Caco-2 (cell line): Measurements from ENCODE around the gene NBPF14. TPM values are rescaled to one million over a fixed set of nuclear protein-coding genes. Genes with fewer than 3 reads are reported as not detected.
"Not testable (repeated sequence)": the region's sequence is repeated elsewhere in the genome, so short reads cannot be mapped to it uniquely, and the experiment has no call there.

Experiments
- BruUV-seq: library from RNA; stranded (reverse); fragments of 400-500 nt; replicated peaks from 2 replicates; lab custom pipeline; 2021; lab: Mats Ljungman, UMichigan
- CTCF ChIA-PET: fragments of 300-600 bp; sonication (Branson Sonifier 250); formaldehyde crosslinking; loops from one replicate; lab custom pipeline; 2022; ENCODE audit warnings: antibody characterized with exemption; lab: Charles Lee
- POLR2A ChIA-PET: fragments of 300-600 bp; sonication (Branson Sonifier 250); formaldehyde crosslinking; loops from one replicate; lab custom pipeline; 2022; ENCODE audit warnings: antibody characterized with exemption; lab: Charles Lee
- DNase-seq, 2 experiments: peaks; one replicate each; pipeline versions ENCODE4 v3.0.0 to v3.0.0-alpha.2; 2020 to 2022
- H3K27me3 ChIP-seq: replicated peaks from 2 replicates; pipeline ENCODE4 v1.6.0; 2011; ENCODE audit warnings: low read length; ENCODE audit not compliant: control insufficient read depth, insufficient read depth
- H3K36me3 ChIP-seq: 2 replicates; pipeline ENCODE4 v1.5.1; 2011; ENCODE audit warnings: low read length; ENCODE audit not compliant: control insufficient read depth, insufficient read depth
- H3K4me1 ChIP-seq: fragments of 250-450 bp; sonication (Bioruptor Pico); 2 replicates; pipeline ENCODE4 v1.5.1; 2020; ENCODE audit warnings: mild to moderate bottlenecking
- H3K4me3 ChIP-seq: 2 replicates; pipeline ENCODE4 v1.5.1; 2011; ENCODE audit warnings: low read depth, mild to moderate bottlenecking, control low read depth, low read length
- H3K9me3 ChIP-seq: fragments of 250-450 bp; sonication (Bioruptor Pico); 2 replicates; pipeline ENCODE4 v1.5.1; 2020; ENCODE audit warnings: mild to moderate bottlenecking, moderate library complexity
- H3K27ac Mint-ChIP-seq: one replicate; pipeline ENCODE4 v1.8.0; 2022; ENCODE audit warnings: mixed read lengths; ENCODE audit not compliant: unreplicated experiment
- H3K27me3 Mint-ChIP-seq: one replicate; pipeline ENCODE4 v1.8.0; 2022; ENCODE audit warnings: mixed read lengths; ENCODE audit not compliant: insufficient read depth, unreplicated experiment
- H3K36me3 Mint-ChIP-seq: one replicate; pipeline ENCODE4 v1.8.0; 2022; ENCODE audit warnings: mild to moderate bottlenecking, mixed read lengths; ENCODE audit not compliant: insufficient read depth, unreplicated experiment
- H3K4me1 Mint-ChIP-seq: one replicate; pipeline ENCODE4 v1.8.0; 2022; ENCODE audit warnings: low read depth, mixed read lengths; ENCODE audit not compliant: unreplicated experiment
- H3K4me3 Mint-ChIP-seq: one replicate; pipeline ENCODE4 v1.8.0; 2022; ENCODE audit warnings: mild to moderate bottlenecking, moderate library complexity, mixed read lengths; ENCODE audit not compliant: unreplicated experiment
- H3K9me3 Mint-ChIP-seq: one replicate; pipeline ENCODE4 v1.8.0; 2022; ENCODE audit warnings: mixed read lengths; ENCODE audit not compliant: unreplicated experiment
- intact Hi-C: fragments of 100-400 bp; cut with micrococcal nuclease; formaldehyde crosslinking; loops from one replicate; pipeline ENCODE4 v1.10.0; 2022; ENCODE audit not compliant: unreplicated experiment
- total RNA-seq: library from RNA; stranded (reverse); gene quantifications from 2 replicates; pipeline ENCODE4 v1.2.3, GENCODE V29; 2022

NBPF14 gene
- total RNA-seq, 1 experiment from 2014 or later, result 12.8 TPM

DNA sequence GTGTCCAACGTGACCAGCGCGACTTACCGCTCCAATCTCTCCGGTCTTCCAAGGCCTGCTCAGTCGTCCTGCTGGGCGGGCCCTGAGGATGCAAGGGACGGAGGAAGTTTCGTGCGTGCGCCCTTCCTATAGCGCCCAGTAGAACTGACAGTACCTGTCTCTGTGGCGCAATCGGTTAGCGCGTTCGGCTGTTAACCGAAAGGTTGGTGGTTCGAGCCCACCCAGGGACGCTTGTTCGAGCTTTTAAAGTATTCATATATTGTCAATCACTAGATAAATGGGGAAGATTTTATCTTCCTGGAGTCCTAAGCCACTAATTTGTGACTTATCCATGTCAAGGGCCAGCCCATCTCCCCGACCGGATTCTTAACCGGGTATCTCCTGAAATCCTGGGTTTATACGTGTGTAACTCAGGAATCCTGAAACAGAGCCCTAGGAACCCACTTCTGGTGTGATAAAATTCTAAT, 66.7 kb downstream of the NBPF14 start:
- H3K9me3 ChIP-seq, CTCF ChIA-PET, H3K27me3 Mint-ChIP-seq, H3K4me1 Mint-ChIP-seq, H3K4me1 ChIP-seq, H3K9me3 Mint-ChIP-seq, H3K36me3 ChIP-seq, BruUV-seq, H3K36me3 Mint-ChIP-seq, H3K27me3 ChIP-seq, POLR2A ChIA-PET, intact Hi-C loops: not testable (repeated sequence)
- peak overlapping the region; percentile 66 for H3K4me3 Mint-ChIP-seq
- H3K27ac Mint-ChIP-seq, result peak overlapping the region; percentile 32
- DNase-seq, result peak; percentile 76 to 83
- peak overlapping the region; percentile 29 for H3K4me3 ChIP-seq

DNA sequence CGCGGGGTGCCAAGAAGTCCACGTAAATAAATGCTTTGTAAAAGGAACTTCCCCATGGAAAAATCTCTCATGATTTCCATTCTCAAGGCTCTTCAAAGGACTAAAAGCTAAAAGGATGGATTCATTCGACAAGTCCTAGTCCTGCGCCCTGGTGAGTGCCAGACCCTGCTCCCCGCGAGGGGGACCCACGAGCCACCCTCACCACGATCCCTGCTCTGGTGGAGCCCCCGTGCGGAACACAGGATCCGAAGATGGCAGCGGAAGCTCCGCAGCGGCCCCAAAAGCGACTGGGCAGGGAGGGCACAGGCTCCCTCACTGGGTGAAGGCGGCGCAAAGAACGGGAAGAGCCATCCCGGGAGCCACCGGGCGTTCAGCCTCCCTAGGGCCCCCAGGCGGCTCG, 67.2 kb downstream of the NBPF14 start:
- peak in 1 of 2 experiments; percentile 70 for DNase-seq
- H3K27me3 ChIP-seq, CTCF ChIA-PET: not testable (repeated sequence)

GRCh38 chr1:148526587-148526986, 69.2 kb downstream of the NBPF14 start:
- H3K36me3 ChIP-seq, POLR2A ChIA-PET, H3K4me1 ChIP-seq, H3K4me3 ChIP-seq, H3K27me3 Mint-ChIP-seq, H3K4me1 Mint-ChIP-seq, H3K9me3 ChIP-seq, DNase-seq, intact Hi-C loops, H3K9me3 Mint-ChIP-seq, BruUV-seq, CTCF ChIA-PET, H3K27me3 ChIP-seq, H3K4me3 Mint-ChIP-seq, H3K27ac Mint-ChIP-seq: not testable (repeated sequence)
- peaks cover 22% of the 10 kb centered on the region for H3K36me3 Mint-ChIP-seq

More for the DNA sequence above, 67.2 kb downstream of the NBPF14 start:
- H3K4me1 ChIP-seq, H3K4me3 ChIP-seq, H3K9me3 Mint-ChIP-seq, POLR2A ChIA-PET, intact Hi-C loops, H3K36me3 ChIP-seq, H3K4me1 Mint-ChIP-seq, H3K9me3 ChIP-seq, H3K36me3 Mint-ChIP-seq, H3K27ac Mint-ChIP-seq, H3K27me3 Mint-ChIP-seq: not testable (repeated sequence)
- BruUV-seq, result TSS peak; percentile 58
- peak overlapping the region; percentile 66 for H3K4me3 Mint-ChIP-seq

- peak overlapping the region; percentile 27; the same call in 1 of the 2 replicates for H3K4me3 ChIP-seq
- POLR2A ChIA-PET, result interaction anchor here (0.6 to 1.0 kb wide), 4 partner anchors 135 to 260 kb away, joined by 3 to 6 read pairs (median 6); no protein-coding TSS in a partner anchor
- intact Hi-C loops, result not testable (repeated sequence)
These were observed 72.3 kb downstream of the NBPF14 start for GRCh38 chr1:148523205-148524144.

DNA sequence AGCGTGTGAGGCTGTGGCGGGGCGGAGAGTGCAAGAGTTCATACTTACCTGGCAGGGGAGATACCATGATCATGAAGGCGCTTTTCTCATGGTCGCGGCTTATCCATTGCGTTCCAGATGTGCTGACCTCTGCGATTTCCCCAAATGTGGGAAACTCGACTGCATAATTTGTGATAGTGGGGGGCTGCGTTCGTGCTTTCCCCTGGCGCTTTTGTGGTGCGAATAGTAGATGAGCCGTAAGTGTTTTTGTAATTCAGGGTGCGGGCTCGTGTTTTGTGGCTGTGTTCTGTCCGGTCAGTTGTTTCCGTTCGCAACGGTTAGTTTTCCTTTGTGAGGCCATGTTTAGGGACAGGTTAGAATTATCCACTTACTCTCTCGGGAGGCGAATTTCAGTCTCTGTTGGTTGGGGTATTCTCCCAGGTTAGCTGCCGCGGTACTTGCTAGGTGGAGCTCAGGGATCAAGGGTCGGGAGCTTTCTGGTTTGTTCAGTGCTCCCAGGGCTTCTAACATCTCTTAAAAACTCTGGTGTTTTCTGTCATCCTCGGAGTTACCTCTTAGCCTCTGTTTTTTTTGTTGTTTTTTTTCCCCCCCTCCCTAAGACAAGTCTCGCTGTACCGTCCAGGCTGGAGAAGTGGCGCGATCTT, 73.1 kb downstream of the NBPF14 start:
- POLR2A ChIA-PET, result interaction anchor here (0.6 to 1.0 kb wide), 5 partner anchors 134 to 259 kb away, joined by 3 to 7 read pairs (median 6); no protein-coding TSS in a partner anchor
- H3K27me3 Mint-ChIP-seq, H3K36me3 ChIP-seq, H3K4me1 Mint-ChIP-seq, intact Hi-C loops, H3K4me1 ChIP-seq, H3K9me3 ChIP-seq, H3K9me3 Mint-ChIP-seq, CTCF ChIA-PET, H3K27me3 ChIP-seq: not testable (repeated sequence)
- BruUV-seq, result TSS peak; percentile 90
- Mint-ChIP-seq H3K36me3 (peaks cover 15% of the 10 kb centered on the region), H3K27ac (peak overlapping the region; percentile 99), H3K4me3 (peak overlapping the region; percentile 77)
- DNase-seq, result peak; percentile 94 to 97
- H3K4me3 ChIP-seq, result peak overlapping the region; percentile 27

More at GRCh38 chr1:148523205-148524144, 72.3 kb downstream of the NBPF14 start:
- H3K27me3 Mint-ChIP-seq, H3K36me3 ChIP-seq, H3K27me3 ChIP-seq, H3K4me1 Mint-ChIP-seq, H3K4me1 ChIP-seq, H3K9me3 ChIP-seq, H3K9me3 Mint-ChIP-seq, DNase-seq, BruUV-seq, CTCF ChIA-PET: not testable (repeated sequence)
- peaks cover 15% of the 10 kb centered on the region for H3K36me3 Mint-ChIP-seq
- peak overlapping the region; percentile 77 for H3K4me3 Mint-ChIP-seq
- peak overlapping the region; percentile 99 for H3K27ac Mint-ChIP-seq

- H3K4me1 Mint-ChIP-seq, H3K9me3 Mint-ChIP-seq, H3K9me3 ChIP-seq, H3K27me3 Mint-ChIP-seq, H3K36me3 ChIP-seq, H3K27me3 ChIP-seq, H3K4me1 ChIP-seq, CTCF ChIA-PET, BruUV-seq, intact Hi-C loops: not testable (repeated sequence)
- Mint-ChIP-seq H3K4me3 (peak overlapping the region; percentile 77), H3K36me3 (peaks cover 15% of the 10 kb centered on the region), H3K27ac (peak overlapping the region; percentile 99)
- POLR2A ChIA-PET, result interaction anchor here (0.6 to 1.0 kb wide), 3 partner anchors 133 to 259 kb away, joined by 3 to 7 read pairs (median 4); no protein-coding TSS in a partner anchor
- peak overlapping the region; percentile 29 for H3K4me3 ChIP-seq
- DNase-seq, result peak; percentile 90 to 93
These were observed 73.7 kb downstream of the NBPF14 start for GRCh38 chr1:148522072-148522471.
